Inflammatory macrophage (primary cell): ENCODE results near the gene MC5R.
"Not testable (repeated sequence)": the region's sequence is repeated elsewhere in the genome, so short reads cannot be mapped to it uniquely, and the experiment has no call there.

Experiments
- DNase-seq, 2 donors: peaks; one replicate each; pipeline ENCODE4 v3.0.0-alpha.2; 2020 to 2022

MC5R gene

GRCh38 chr18:13849791-13850190 is 25.8 kb downstream of the MC5R start:
- no peak for DNase-seq

- not testable (repeated sequence) for DNase-seq
Measured at GRCh38 chr18:13862898-13863297, 38.9 kb downstream of the MC5R start.

GRCh38 chr18:13868501-13869271 is 44.7 kb downstream of the MC5R start:
- DNase-seq = no peak

DNA sequence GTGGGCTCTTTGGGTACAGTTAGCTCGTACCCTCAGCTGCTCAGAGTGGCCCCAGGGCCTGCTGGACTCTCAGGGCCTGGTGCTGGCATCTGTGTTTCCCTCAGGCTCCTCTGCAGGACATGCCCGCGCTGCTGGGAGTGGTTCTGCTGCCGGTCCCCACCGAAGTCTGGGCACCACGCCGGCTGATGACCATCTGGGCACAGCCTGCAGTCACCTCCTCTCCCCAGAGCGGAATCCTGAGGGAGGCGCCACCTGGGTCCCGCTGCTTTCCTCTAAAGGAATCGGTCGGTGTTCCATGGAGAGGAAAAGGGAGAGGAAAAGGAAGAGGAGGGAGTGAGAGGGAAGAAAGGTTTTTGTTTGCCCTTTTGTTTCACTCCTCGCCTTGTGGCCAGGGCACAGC is 47.8 kb downstream of the MC5R start:
- DNase-seq = no peak

DNA sequence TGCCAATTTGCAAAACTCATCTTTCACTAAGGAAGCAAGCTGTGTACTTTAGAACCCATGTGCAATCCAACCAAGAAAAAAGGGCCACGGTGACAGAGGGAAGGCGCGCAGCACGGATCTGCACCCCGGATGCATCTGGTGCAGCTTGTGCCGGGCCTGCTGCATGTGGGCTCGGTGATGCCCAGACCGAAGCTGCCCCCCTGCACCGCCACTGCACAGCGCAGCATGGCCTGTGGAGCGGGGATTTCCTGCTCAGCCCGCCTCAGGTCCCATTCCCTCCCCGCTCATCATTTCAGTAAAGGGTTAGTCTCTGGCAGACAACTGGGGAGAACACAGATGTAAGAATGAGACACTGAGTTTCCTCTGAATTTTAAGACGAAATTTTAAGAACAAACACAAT is 48.4 kb downstream of the MC5R start:
- DNase-seq = no peak

GRCh38 chr18:13872932-13873331 is 49.0 kb downstream of the MC5R start:
- DNase-seq = no peak

DNA sequence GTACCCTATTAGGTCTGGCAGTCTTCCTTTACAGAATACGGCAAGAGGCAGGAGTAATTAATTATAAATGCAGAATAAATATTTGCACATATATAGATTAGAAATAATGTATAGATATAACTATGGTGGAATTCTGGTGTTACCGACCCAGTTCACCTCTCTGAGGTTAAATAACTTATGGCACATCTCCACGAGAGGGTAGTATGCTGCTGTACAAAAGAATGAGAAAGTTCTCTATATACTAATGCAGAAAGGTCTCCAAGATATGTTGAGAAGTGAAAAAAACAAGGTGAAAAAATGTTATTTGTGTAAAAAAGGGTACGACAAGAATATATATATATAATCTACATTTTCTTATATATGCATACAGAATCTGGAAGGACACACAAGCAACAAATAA is 50.6 kb downstream of the MC5R start:
- no peak for DNase-seq
